ENCODE measurements around the gene RASIP1. TPM values are rescaled to one million over a fixed set of nuclear protein-coding genes. Genes with fewer than 3 reads are reported as not detected.

The RASIP1 gene
- total RNA-seq, 4 donors from 2014 or later = 3.0 to 11.1 (median 7.0) TPM

- DNase-seq = no peak
- intact Hi-C loops (cut with DNase I; ENCODE audit: low total_unique reads) (loop anchor here (10.0 kb wide), 1 partner anchor 72 kb away; the partner anchor contains the start of genes IZUMO1 and RASIP1), in situ Hi-C loops (cut with MboI; ENCODE audit: low pct_ligation_motif_present in 1 of 4, low pct_unique_long_range_greater_than_20kb in 1 of 4, low sequenced_read_pairs in 3 of 4) (no loop called here)
- peaks cover 5 to 20% (median 14%) of the 10 kb centered on the region in 4 donors for H3K4me1 ChIP-seq
- H3K27me3 ChIP-seq = no peaks in the 10 kb centered on the region
- no peaks in the 10 kb centered on the region for H3K9me3 ChIP-seq
- H3K36me3 ChIP-seq = no peaks in the 10 kb centered on the region
- H3K27ac ChIP-seq = no peak within 1 kb of the TSS
- 83% methylated on average over 25 of the region's 25 CpGs; no CpG with 5 or more reads in 1 of the 2 donors for WGBS, 2 donors (ENCODE audit: low coverage in 1 of 2)
- no peak for TF ChIP-seq CTCF (IDR thresholded peaks at IDR 0.05)
- TF ChIP-seq POLR2AphosphoS5 (IDR thresholded peaks at IDR 0.05) = no peak
- TF ChIP-seq EP300 (IDR thresholded peaks at IDR 0.05; ENCODE audit: low read depth) = no peak
- TF ChIP-seq POLR2A (IDR thresholded peaks at IDR 0.05) = no peak
- no peak within 1 kb of the TSS for H3K4me3 ChIP-seq
Measured at GRCh38 chr19:48672994-48673393, 67.4 kb downstream of the RASIP1 start, which contains the start of gene NTN5. Gene NTN5 (minus strand): TSS chr19:48673017. CDS start chr19:48670986, 2,031 bp downstream.

GRCh38 chr19:48671446-48671995 lies 68.9 kb downstream of the RASIP1 start:
- H3K4me3 ChIP-seq = no peak overlapping the region
- no peak for DNase-seq
- no peaks in the 10 kb centered on the region for H3K36me3 ChIP-seq
- H3K4me1 ChIP-seq = peaks cover 5 to 8% (median 8%) of the 10 kb centered on the region in 4 donors
- intact Hi-C loops (cut with DNase I; ENCODE audit: low total_unique reads) (loop anchor here (10.0 kb wide), 1 partner anchor 73 kb away; the partner anchor contains the start of genes IZUMO1 and RASIP1), in situ Hi-C loops (cut with MboI; ENCODE audit: low pct_ligation_motif_present in 1 of 4, low pct_unique_long_range_greater_than_20kb in 1 of 4, low sequenced_read_pairs in 3 of 4) (no loop called here)
- WGBS, 2 donors (ENCODE audit: low coverage in 1 of 2) = 78% methylated on average over 10 of the region's 10 CpGs; no CpG with 5 or more reads in 1 of the 2 donors
- H3K27me3 ChIP-seq = no peaks in the 10 kb centered on the region
- H3K9me3 ChIP-seq = no peaks in the 10 kb centered on the region
- no peak overlapping the region for H3K27ac ChIP-seq
- no peak for TF ChIP-seq CTCF (IDR thresholded peaks at IDR 0.05)
- no peak for TF ChIP-seq POLR2A (IDR thresholded peaks at IDR 0.05)
- no peak for TF ChIP-seq EP300 (IDR thresholded peaks at IDR 0.05; ENCODE audit: low read depth)
- no peak for TF ChIP-seq POLR2AphosphoS5 (IDR thresholded peaks at IDR 0.05)

DNA sequence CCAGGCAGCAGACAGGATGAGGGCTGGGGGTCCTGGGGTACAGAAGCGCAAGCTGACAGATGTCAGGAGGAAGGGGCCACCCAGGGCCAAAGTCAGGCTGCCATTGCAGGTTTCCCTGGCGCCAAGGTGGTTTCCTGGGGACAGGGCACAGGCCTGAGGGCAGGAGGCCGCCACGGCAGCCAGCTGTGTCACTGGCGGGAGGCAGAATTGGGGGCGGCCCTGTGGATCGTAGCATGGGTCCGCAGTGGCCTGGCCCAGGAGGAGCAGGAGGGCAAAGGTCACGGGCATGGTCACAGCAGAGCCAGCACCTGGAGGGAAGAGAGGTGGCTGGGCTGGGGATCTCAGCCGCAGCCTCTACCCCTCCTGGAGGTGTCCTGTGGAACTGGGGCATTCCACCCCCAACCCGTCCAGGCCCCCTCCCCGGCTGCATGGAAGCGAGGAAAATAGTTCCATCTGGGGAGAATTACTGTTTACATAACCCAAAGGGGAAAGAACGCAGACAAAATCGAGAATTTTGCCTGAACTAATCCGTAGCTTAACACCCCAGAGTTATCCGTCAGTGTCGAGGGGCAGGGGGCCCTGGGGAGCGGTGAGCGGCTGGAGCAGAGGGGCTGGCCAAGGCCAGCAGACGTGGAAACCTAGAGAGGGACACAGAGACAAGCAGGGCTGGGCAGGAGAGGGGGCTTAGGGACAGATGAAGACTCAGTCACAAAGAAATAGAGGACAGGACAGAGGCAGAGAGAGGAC lies 69.5 kb downstream of the RASIP1 start:
- H3K27ac ChIP-seq = no peak overlapping the region
- H3K36me3 ChIP-seq = no peaks in the 10 kb centered on the region
- TF ChIP-seq EP300 (IDR thresholded peaks at IDR 0.05; ENCODE audit: low read depth) (no peak), CTCF (IDR thresholded peaks at IDR 0.05) (no peak), POLR2A (IDR thresholded peaks at IDR 0.05) (no peak), POLR2AphosphoS5 (IDR thresholded peaks at IDR 0.05) (no peak)
- no peak for DNase-seq
- H3K27me3 ChIP-seq = no peaks in the 10 kb centered on the region
- H3K9me3 ChIP-seq = no peaks in the 10 kb centered on the region
- intact Hi-C loops (cut with DNase I; ENCODE audit: low total_unique reads) = loop anchor here (10.0 kb wide), 1 partner anchor 74 kb away; the partner anchor contains the start of genes IZUMO1 and RASIP1
- H3K4me1 ChIP-seq = peaks cover 5 to 8% (median 8%) of the 10 kb centered on the region in 4 donors
- in situ Hi-C loops (cut with MboI; ENCODE audit: low pct_ligation_motif_present in 1 of 4, low pct_unique_long_range_greater_than_20kb in 1 of 4, low sequenced_read_pairs in 3 of 4) = no loop called here
- WGBS, 2 donors (ENCODE audit: low coverage in 1 of 2) = 70 to 77% methylated on average over 8 to 21 of the region's 21 CpGs
- H3K4me3 ChIP-seq = no peak overlapping the region

Other genes starting within 250 kb of the RASIP1 start
- 1 to 10 TPM in 2 of 4 donors, under 1 TPM in 1, not detected in 1; 0.68 to 2.4 (median 1.1) TPM for gene LMTK3, start 228.8 kb downstream of the RASIP1 start, total RNA-seq
- gene SULT2B1, start 188.4 kb downstream of the RASIP1 start, total RNA-seq = under 1 TPM in 2 of 4 donors, not detected in 2; 0.32 to 0.41 TPM
- not detected for gene SPACA4, start 133.9 kb downstream of the RASIP1 start, total RNA-seq
- gene FAM83E, start 125.5 kb downstream of the RASIP1 start, total RNA-seq = 100 to 1,000 TPM in 3 of 4 donors, 10 to 100 TPM in 1; 97.0 to 746 (median 203) TPM
- gene RPL18, start 121.4 kb downstream of the RASIP1 start, total RNA-seq = 1,000 to 10,000 TPM; 1,394 to 2,260 (median 1,686) TPM
- 100 to 1,000 TPM in 1 of 4 donors, 10 to 100 TPM in 3; 41.8 to 185 (median 68.7) TPM for gene SPHK2, start 121.1 kb downstream of the RASIP1 start, total RNA-seq
- gene DBP, start 103.2 kb downstream of the RASIP1 start, total RNA-seq = 10 to 100 TPM in 3 of 4 donors, 1 to 10 TPM in 1; 8.7 to 13.8 (median 11.6) TPM
- 1 to 10 TPM in 2 of 4 donors, not detected in 2; 1.4 to 2.5 TPM for gene CA11, start 94.4 kb downstream of the RASIP1 start, total RNA-seq
- 1 to 10 TPM in 1 of 4 donors, under 1 TPM in 1, not detected in 2; 0.41 to 1.1 TPM for gene NTN5, start 67.6 kb downstream of the RASIP1 start, total RNA-seq
- 10 to 100 TPM; 32.5 to 68.6 (median 55.1) TPM for gene FUT2, start 44.6 kb downstream of the RASIP1 start, total RNA-seq
- gene MAMSTR, start 20.9 kb downstream of the RASIP1 start, total RNA-seq = 1 to 10 TPM in 2 of 4 donors, under 1 TPM in 1, not detected in 1; 0.55 to 2.2 (median 1.6) TPM
- not detected for gene IZUMO1, start 6.3 kb upstream of the RASIP1 start, total RNA-seq
- gene FUT1, start 12.0 kb upstream of the RASIP1 start, total RNA-seq = under 1 TPM; 0.27 to 1.00 (median 0.58) TPM
- not detected for gene FGF21, start 14.9 kb upstream of the RASIP1 start, total RNA-seq
- 10 to 100 TPM; 32.4 to 51.5 (median 42.8) TPM for gene BCAT2, start 70.4 kb upstream of the RASIP1 start, total RNA-seq
- 10 to 100 TPM in 1 of 4 donors, 1 to 10 TPM in 3; 3.5 to 15.1 (median 5.4) TPM for gene HSD17B14, start 95.9 kb upstream of the RASIP1 start, total RNA-seq
- 10 to 100 TPM in 2 of 4 donors, 1 to 10 TPM in 2; 2.6 to 34.4 (median 10.3) TPM for gene PLEKHA4, start 128.0 kb upstream of the RASIP1 start, total RNA-seq
- 100 to 1,000 TPM in 1 of 4 donors, 10 to 100 TPM in 3; 49.4 to 109 (median 69.5) TPM for gene PPP1R15A, start 131.8 kb upstream of the RASIP1 start, total RNA-seq
- not detected for gene TULP2, start 158.1 kb upstream of the RASIP1 start, total RNA-seq
- gene NUCB1, start 159.7 kb upstream of the RASIP1 start, total RNA-seq = 100 to 1,000 TPM; 135 to 196 (median 174) TPM
- 1 to 10 TPM in 2 of 4 donors, not detected in 2; 3.4 to 4.9 TPM for gene DHDH, start 193.1 kb upstream of the RASIP1 start, total RNA-seq
- gene BAX, start 214.3 kb upstream of the RASIP1 start, total RNA-seq = 100 to 1,000 TPM in 2 of 4 donors, 10 to 100 TPM in 2; 74.5 to 152 (median 112) TPM
- 1,000 to 10,000 TPM; 3,057 to 3,935 (median 3,837) TPM for gene FTL, start 224.7 kb upstream of the RASIP1 start, total RNA-seq

All from transverse colon (tissue), 4 donors.